ENCODE measurements around the gene PCTP.

The PCTP gene

GRCh38 chr17:55814377-55814776 lies 63.5 kb downstream of the PCTP start:
- POLR2A ChIA-PET, result no interaction called here
- TF ChIP-seq CTCF (IDR thresholded peaks at IDR 0.05; ENCODE audit: control extremely low read depth, extremely low read depth, low read depth, missing control alignments), result no peak
- CTCF ChIA-PET, result interaction anchor here (0.9 to 1.9 kb wide), 3 partner anchors 9 to 79 kb away, joined by 3 to 9 read pairs (median 3); no protein-coding TSS in a partner anchor
- DNase-seq (ENCODE audit: extremely low spot score), result no peak

- ChIA-PET CTCF (interaction anchor here (0.9 to 1.6 kb wide), 3 partner anchors 8 to 99 kb away, joined by 3 to 5 read pairs (median 4); no protein-coding TSS in a partner anchor), POLR2A (no interaction called here)
- TF ChIP-seq CTCF (IDR thresholded peaks at IDR 0.05; ENCODE audit: control extremely low read depth, extremely low read depth, low read depth, missing control alignments), result no peak
- no peak for DNase-seq (ENCODE audit: extremely low spot score)
Observed at GRCh38 chr17:55816532-55817396, 65.9 kb downstream of the PCTP start.

- DNase-seq (ENCODE audit: extremely low spot score), result no peak
- POLR2A ChIA-PET, result no interaction called here
- no peak for TF ChIP-seq CTCF (IDR thresholded peaks at IDR 0.05; ENCODE audit: control extremely low read depth, extremely low read depth, low read depth, missing control alignments)
- CTCF ChIA-PET, result interaction anchor here (0.9 to 1.6 kb wide), 2 partner anchors 8 to 99 kb away, joined by 3 to 4 read pairs; no protein-coding TSS in a partner anchor
Observed at GRCh38 chr17:55817397-55817709, 66.5 kb downstream of the PCTP start.

- ChIA-PET CTCF (interaction anchor here (1.6 kb wide), 1 partner anchor 100 kb away, joined by 4 read pairs; no protein-coding TSS in a partner anchor), POLR2A (no interaction called here)
- no peak for DNase-seq (ENCODE audit: extremely low spot score)
- TF ChIP-seq CTCF (IDR thresholded peaks at IDR 0.05; ENCODE audit: control extremely low read depth, extremely low read depth, low read depth, missing control alignments), result no peak
Observed at GRCh38 chr17:55818026-55818425, 67.2 kb downstream of the PCTP start.

- CTCF ChIA-PET, result interaction anchor here (1.0 to 1.6 kb wide), 2 partner anchors 9 to 101 kb away, joined by 3 to 4 read pairs; no protein-coding TSS in a partner anchor
- TF ChIP-seq CTCF (IDR thresholded peaks at IDR 0.05; ENCODE audit: control extremely low read depth, extremely low read depth, low read depth, missing control alignments), result no peak
- POLR2A ChIA-PET, result no interaction called here
- no peak for DNase-seq (ENCODE audit: extremely low spot score)
Observed at GRCh38 chr17:55818451-55819375, 67.9 kb downstream of the PCTP start.

GRCh38 chr17:55820675-55821074 lies 69.8 kb downstream of the PCTP start:
- ChIA-PET POLR2A (no interaction called here), CTCF (interaction anchor here (1.0 kb wide), 1 partner anchor 306 kb away, joined by 3 read pairs; no protein-coding TSS in a partner anchor)
- DNase-seq (ENCODE audit: extremely low spot score), result no peak
- no peak for TF ChIP-seq CTCF (IDR thresholded peaks at IDR 0.05; ENCODE audit: control extremely low read depth, extremely low read depth, low read depth, missing control alignments)

Data from GM10248 (cell line).